Measurements from ENCODE around the gene B4GALT4.

B4GALT4 gene

DNA sequence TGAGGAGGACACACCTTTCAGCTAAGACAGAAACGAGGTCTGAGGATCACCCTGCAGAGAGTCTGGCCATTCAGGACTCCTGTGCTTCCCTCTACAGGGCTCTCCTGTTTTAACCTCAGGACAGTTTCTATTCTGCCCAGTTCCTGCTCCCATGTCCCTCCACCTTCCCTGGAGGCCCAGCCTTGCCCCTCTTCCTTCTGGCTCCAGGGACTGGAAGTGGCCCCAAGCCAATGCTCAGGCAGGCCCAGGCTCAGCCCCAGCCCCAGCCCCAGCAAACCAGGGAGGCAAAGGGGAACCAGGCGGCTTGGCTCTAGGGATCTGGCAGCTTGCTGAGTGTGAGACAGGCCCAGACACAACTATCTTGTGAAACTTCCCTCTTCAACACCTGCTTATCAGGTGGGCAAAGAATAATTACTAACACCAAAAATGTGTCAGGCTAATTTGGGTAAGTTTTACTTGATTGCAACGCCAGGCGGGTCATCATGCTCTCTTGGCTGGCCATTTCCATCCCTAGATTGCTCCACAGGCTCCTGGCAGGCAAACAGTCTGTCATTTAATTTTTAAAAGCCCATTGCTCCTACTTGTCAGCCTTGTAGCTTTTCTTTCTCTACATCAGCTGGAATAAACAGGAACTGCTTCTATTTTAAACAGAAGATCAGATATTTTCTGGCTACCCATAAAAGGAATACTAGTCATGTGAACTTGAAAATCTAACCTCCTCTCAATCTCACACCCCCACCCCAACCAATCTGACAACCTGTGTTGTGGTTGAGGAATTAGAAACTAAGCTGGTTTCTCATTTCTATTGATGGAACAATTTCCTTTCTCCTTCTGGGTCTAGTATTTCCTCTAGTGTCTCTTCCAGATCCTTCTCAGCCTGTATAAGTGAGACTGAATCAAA lies 33.8 kb downstream of the B4GALT4 start:
- ChIA-PET POLR2A (no interaction called here), CTCF (no interaction called here)
- TF ChIP-seq ARNT (IDR thresholded peaks at IDR 0.05), result no peak
- TF ChIP-seq SP1 (IDR thresholded peaks at IDR 0.05), result no peak
- no peak for TF ChIP-seq SUZ12 (IDR thresholded peaks at IDR 0.05)
- TF ChIP-seq LEF1 (IDR thresholded peaks at IDR 0.05; ENCODE audit: borderline replicate concordance), result no peak
- TF ChIP-seq TARDBP (IDR thresholded peaks at IDR 0.05), result no peak
- TF ChIP-seq CTBP1 (IDR thresholded peaks at IDR 0.05; ENCODE audit: borderline replicate concordance), result no peak
- TF ChIP-seq ELF4 (IDR thresholded peaks at IDR 0.05), result no peak
- no peak for TF ChIP-seq FOXM1 (IDR thresholded peaks at IDR 0.05; ENCODE audit: borderline replicate concordance)
- no peak for TF ChIP-seq NFRKB (IDR thresholded peaks at IDR 0.05)
- TF ChIP-seq FOXA1 (IDR thresholded peaks at IDR 0.05), result no peak
- no peak for TF ChIP-seq HDGF (IDR thresholded peaks at IDR 0.05; ENCODE audit: borderline replicate concordance)
- TF ChIP-seq, protein P1, sequence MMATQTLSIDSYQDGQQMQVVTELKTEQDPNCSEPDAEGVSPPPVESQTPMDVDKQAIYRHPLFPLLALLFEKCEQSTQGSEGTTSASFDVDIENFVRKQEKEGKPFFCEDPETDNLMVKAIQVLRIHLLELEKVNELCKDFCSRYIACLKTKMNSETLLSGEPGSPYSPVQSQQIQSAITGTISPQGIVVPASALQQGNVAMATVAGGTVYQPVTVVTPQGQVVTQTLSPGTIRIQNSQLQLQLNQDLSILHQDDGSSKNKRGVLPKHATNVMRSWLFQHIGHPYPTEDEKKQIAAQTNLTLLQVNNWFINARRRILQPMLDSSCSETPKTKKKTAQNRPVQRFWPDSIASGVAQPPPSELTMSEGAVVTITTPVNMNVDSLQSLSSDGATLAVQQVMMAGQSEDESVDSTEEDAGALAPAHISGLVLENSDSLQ (IDR thresholded peaks at IDR 0.05), result no peak
- TF ChIP-seq BHLHE40 (IDR thresholded peaks at IDR 0.05; ENCODE audit: borderline replicate concordance), result no peak
- TF ChIP-seq FOXK2 (IDR thresholded peaks at IDR 0.05), result no peak
- no peak for TF ChIP-seq ZNF384 (IDR thresholded peaks at IDR 0.05)
- no peak for DNase-seq (ENCODE audit: extremely low spot score)

GRCh38 chr3:119205685-119206084 lies 35.0 kb downstream of the B4GALT4 start:
- TF ChIP-seq SUZ12 (IDR thresholded peaks at IDR 0.05), result no peak
- no peak for TF ChIP-seq ARNT (IDR thresholded peaks at IDR 0.05)
- TF ChIP-seq, protein P1 (IDR thresholded peaks at IDR 0.05), result no peak
- TF ChIP-seq NFRKB (IDR thresholded peaks at IDR 0.05), result no peak
- TF ChIP-seq TARDBP (IDR thresholded peaks at IDR 0.05), result no peak
- no peak for TF ChIP-seq CTBP1 (IDR thresholded peaks at IDR 0.05; ENCODE audit: borderline replicate concordance)
- TF ChIP-seq FOXK2 (IDR thresholded peaks at IDR 0.05), result no peak
- no peak for TF ChIP-seq FOXA1 (IDR thresholded peaks at IDR 0.05)
- no peak for TF ChIP-seq L3MBTL2 (conservative IDR thresholded peaks at IDR 0.05)
- no peak for TF ChIP-seq FOXM1 (IDR thresholded peaks at IDR 0.05; ENCODE audit: borderline replicate concordance)
- TF ChIP-seq SP1 (IDR thresholded peaks at IDR 0.05), result no peak
- TF ChIP-seq LEF1 (IDR thresholded peaks at IDR 0.05; ENCODE audit: borderline replicate concordance), result no peak
- TF ChIP-seq HDGF (IDR thresholded peaks at IDR 0.05; ENCODE audit: borderline replicate concordance), result no peak
- no peak for TF ChIP-seq BHLHE40 (IDR thresholded peaks at IDR 0.05; ENCODE audit: borderline replicate concordance)
- no peak for TF ChIP-seq ELF4 (IDR thresholded peaks at IDR 0.05)
- CTCF ChIA-PET, result no interaction called here
- POLR2A ChIA-PET, result no interaction called here
- no peak for DNase-seq (ENCODE audit: extremely low spot score)

DNA sequence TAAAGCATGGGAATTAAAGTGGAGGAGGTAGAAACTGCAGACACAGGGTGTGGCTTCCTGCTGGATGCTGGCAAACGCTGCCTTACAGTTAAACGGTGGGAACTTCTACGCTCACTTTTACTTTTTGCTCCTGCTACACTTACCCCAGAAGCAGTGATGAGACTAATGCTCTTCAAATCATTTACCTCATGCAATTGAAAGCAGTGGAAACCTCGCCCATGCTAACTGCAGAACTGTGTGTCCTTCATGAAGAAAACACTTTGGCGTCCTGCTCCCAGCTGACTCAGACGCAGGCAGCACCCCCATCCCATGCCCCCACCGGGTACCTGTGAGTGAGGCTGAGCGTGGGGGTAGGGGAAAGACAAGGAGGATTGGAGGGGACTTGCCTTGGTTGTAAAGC lies 35.5 kb downstream of the B4GALT4 start:
- POLR2A ChIA-PET, result no interaction called here
- CTCF ChIA-PET, result no interaction called here
- no peak for DNase-seq (ENCODE audit: extremely low spot score)
- TF ChIP-seq FOXA1 (IDR thresholded peaks at IDR 0.05) (no peak), NFRKB (IDR thresholded peaks at IDR 0.05) (no peak), L3MBTL2 (conservative IDR thresholded peaks at IDR 0.05) (no peak), FOXK2 (IDR thresholded peaks at IDR 0.05) (no peak), HDGF (IDR thresholded peaks at IDR 0.05; ENCODE audit: borderline replicate concordance) (no peak), BHLHE40 (IDR thresholded peaks at IDR 0.05; ENCODE audit: borderline replicate concordance) (no peak), ARNT (IDR thresholded peaks at IDR 0.05) (no peak), SUZ12 (IDR thresholded peaks at IDR 0.05) (no peak), SP1 (IDR thresholded peaks at IDR 0.05) (no peak), TARDBP (IDR thresholded peaks at IDR 0.05) (no peak), FOXM1 (IDR thresholded peaks at IDR 0.05; ENCODE audit: borderline replicate concordance) (no peak), ZNF384 (IDR thresholded peaks at IDR 0.05) (no peak), LEF1 (IDR thresholded peaks at IDR 0.05; ENCODE audit: borderline replicate concordance) (no peak), ELF4 (IDR thresholded peaks at IDR 0.05) (no peak), CTBP1 (IDR thresholded peaks at IDR 0.05; ENCODE audit: borderline replicate concordance) (no peak)
- TF ChIP-seq, protein P1 (IDR thresholded peaks at IDR 0.05), result no peak

GRCh38 chr3:119195911-119196310 lies 44.8 kb downstream of the B4GALT4 start:
- POLR2A ChIA-PET, result no interaction called here

DNA sequence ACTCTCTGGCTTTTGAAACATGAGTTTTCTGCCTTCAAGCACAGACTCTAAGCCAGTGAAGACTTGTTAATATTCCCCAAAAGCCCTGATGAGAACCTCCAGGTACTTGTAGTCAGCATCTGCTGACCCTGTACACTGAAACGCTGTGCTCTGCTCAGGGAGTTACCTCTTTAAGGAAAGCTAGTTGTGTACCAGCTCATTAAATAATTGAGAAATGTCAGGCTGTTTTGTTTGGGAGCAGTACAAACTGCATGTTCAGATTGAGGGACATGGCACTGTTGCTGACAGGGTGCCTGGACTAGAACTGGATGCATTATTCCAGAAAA lies 45.6 kb downstream of the B4GALT4 start:
- ChIA-PET POLR2A (no interaction called here), CTCF (no interaction called here)
- DNase-seq (ENCODE audit: extremely low spot score), result no peak
- TF ChIP-seq CTBP1 (IDR thresholded peaks at IDR 0.05; ENCODE audit: borderline replicate concordance), result no peak
- TF ChIP-seq FOXA1 (IDR thresholded peaks at IDR 0.05), result no peak
- no peak for TF ChIP-seq NFRKB (IDR thresholded peaks at IDR 0.05)
- no peak for TF ChIP-seq BHLHE40 (IDR thresholded peaks at IDR 0.05; ENCODE audit: borderline replicate concordance)
- no peak for TF ChIP-seq HDGF (IDR thresholded peaks at IDR 0.05; ENCODE audit: borderline replicate concordance)
- no peak for TF ChIP-seq FOXM1 (IDR thresholded peaks at IDR 0.05; ENCODE audit: borderline replicate concordance)
- TF ChIP-seq ELF4 (IDR thresholded peaks at IDR 0.05), result no peak
- TF ChIP-seq SP1 (IDR thresholded peaks at IDR 0.05), result no peak
- TF ChIP-seq FOXK2 (IDR thresholded peaks at IDR 0.05), result no peak
- no peak for TF ChIP-seq ZNF384 (IDR thresholded peaks at IDR 0.05)
- no peak for TF ChIP-seq SUZ12 (IDR thresholded peaks at IDR 0.05)
- no peak for TF ChIP-seq L3MBTL2 (conservative IDR thresholded peaks at IDR 0.05)
- no peak for TF ChIP-seq TARDBP (IDR thresholded peaks at IDR 0.05)
- TF ChIP-seq, protein P1 (IDR thresholded peaks at IDR 0.05), result no peak
- no peak for TF ChIP-seq LEF1 (IDR thresholded peaks at IDR 0.05; ENCODE audit: borderline replicate concordance)
- no peak for TF ChIP-seq ARNT (IDR thresholded peaks at IDR 0.05)

More at GRCh38 chr3:119195911-119196310, 44.8 kb downstream of the B4GALT4 start:
- DNase-seq (ENCODE audit: extremely low spot score), result no peak
- TF ChIP-seq SUZ12 (IDR thresholded peaks at IDR 0.05) (no peak), FOXM1 (IDR thresholded peaks at IDR 0.05; ENCODE audit: borderline replicate concordance) (no peak), TARDBP (IDR thresholded peaks at IDR 0.05) (no peak), FOXA1 (IDR thresholded peaks at IDR 0.05) (no peak), HDGF (IDR thresholded peaks at IDR 0.05; ENCODE audit: borderline replicate concordance) (no peak), NFRKB (IDR thresholded peaks at IDR 0.05) (no peak), L3MBTL2 (conservative IDR thresholded peaks at IDR 0.05) (no peak), FOXK2 (IDR thresholded peaks at IDR 0.05) (no peak), ZNF384 (IDR thresholded peaks at IDR 0.05) (no peak), ARNT (IDR thresholded peaks at IDR 0.05) (no peak)
- TF ChIP-seq, protein P1 (IDR thresholded peaks at IDR 0.05), result no peak
- CTCF ChIA-PET, result no interaction called here

All from HEK293T (cell line).